HG03175 (cell line): Measurements from ENCODE around the gene SYT2.

ENCODE experiments used
- ATAC-seq: cut with Tn5 transposase; IDR thresholded peaks from one replicate; pipeline ENCODE4 v1.9.1; 2021; ENCODE audit warnings: mild to moderate bottlenecking, moderate library complexity; ENCODE audit not compliant: unreplicated experiment

Gene SYT2

GRCh38 chr1:202680586-202681352, 29.5 kb downstream of the SYT2 start:
- no peak for ATAC-seq

- ATAC-seq, result no peak
Measured at GRCh38 chr1:202679406-202680177, 30.7 kb downstream of the SYT2 start.

- ATAC-seq, result no peak
Measured at GRCh38 chr1:202677433-202677832, 32.8 kb downstream of the SYT2 start.

DNA sequence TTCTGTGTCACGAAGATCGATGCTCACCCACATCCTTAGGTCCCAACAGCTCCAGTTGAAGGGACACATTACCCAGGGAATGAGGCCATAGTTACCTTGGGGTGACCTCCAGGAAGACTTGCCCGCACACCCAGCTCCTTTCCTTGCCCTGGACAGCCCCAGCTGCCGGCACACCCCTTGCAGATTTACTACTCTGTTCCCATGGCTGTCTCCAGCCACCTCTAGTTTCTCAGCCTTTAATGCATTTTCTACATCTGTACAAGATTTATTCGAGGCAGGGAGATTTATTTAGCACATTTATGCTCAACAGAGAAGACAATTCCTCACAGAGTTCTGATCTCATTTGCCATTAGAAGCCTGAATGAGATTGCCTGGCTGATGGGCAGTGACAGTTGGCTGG, 36.7 kb downstream of the SYT2 start:
- ATAC-seq, result no peak

GRCh38 chr1:202671399-202671798, 38.9 kb downstream of the SYT2 start:
- ATAC-seq, result no peak

- ATAC-seq, result no peak
Measured at GRCh38 chr1:202665417-202665816, 44.8 kb downstream of the SYT2 start.

DNA sequence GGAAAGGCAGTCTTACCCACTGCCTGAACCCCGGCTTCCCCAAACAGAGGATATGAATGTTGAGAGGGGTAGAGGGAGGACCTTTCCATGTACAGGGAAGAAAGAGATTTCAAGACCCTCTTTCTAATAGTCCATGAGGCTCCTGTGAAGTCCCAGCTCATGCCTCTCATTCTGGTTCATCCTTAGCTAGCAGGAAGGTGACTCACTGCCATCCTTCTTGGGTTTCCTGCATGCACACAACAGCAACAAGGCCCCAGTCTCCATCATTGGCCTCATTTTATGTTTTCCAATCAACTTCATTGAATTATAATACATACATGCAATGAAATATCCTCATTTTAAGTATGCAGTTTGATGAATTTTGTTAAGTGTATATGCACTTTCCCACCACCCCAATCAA, 46.2 kb downstream of the SYT2 start:
- no peak for ATAC-seq

DNA sequence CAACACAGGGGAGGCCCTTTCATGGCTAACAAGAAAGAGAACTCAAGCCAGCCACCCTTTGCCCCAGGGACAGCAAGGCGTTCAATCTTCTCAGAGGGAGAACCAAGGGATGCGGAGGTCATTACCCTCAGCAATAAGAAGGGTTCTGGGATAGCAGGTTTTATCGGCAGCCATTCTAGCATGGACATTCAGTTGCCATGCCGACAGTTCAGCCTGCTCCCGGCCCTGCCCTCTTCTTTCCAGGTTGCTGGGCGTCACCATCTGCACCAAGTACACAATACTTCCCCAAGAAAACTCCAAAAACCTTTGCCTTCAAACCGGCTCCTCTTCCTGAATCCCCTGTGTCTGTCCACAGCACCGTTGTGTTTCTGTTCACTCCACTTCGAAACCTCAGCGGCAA, 47.1 kb downstream of the SYT2 start:
- no peak for ATAC-seq

DNA sequence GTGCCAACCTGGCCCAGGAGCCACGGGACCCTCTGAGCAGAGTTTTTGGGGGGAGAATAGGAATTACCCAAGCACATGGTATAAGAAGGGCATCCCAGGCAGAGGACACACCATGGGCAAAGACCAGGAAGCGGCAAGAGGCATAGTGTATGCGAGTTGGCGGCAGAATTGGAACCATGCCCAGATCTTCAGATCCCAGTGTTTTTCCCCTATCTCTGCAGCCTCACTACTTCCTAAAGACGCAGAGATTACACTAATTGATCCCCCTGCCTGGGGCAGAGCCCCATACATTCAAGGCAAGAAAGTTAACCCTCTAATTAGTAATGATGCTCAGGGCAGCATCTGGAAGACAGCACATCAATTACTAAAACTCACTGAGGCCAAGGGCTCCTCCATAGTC, 48.2 kb downstream of the SYT2 start:
- ATAC-seq, result no peak

GRCh38 chr1:202661136-202661845, 49.0 kb downstream of the SYT2 start:
- ATAC-seq, result no peak

GRCh38 chr1:202659974-202660373, 50.3 kb downstream of the SYT2 start:
- ATAC-seq, result no peak

DNA sequence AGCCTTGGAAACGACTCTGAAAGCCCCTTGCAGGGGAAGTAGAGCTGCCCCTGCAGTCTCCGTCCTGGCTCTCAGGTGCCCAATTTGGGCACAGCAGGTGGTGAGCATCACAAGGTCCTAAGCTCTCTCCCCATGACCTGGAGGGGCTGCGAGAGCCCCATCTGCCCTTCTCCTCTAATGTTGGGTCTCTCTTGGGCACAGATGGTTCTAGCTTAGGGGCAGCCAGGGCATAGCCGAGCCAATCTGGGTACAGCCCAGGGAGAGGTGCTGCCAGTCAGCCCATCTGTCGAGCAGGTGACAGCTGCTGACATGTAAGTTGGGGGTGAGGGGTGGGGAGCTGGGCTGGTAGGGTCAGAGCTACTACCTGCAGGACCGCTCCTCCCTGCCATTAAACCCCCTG, 50.7 kb downstream of the SYT2 start:
- no peak for ATAC-seq

GRCh38 chr1:202658769-202659168, 51.5 kb downstream of the SYT2 start:
- no peak for ATAC-seq

- ATAC-seq, result no peak
Measured at GRCh38 chr1:202658251-202658759, 51.9 kb downstream of the SYT2 start.

DNA sequence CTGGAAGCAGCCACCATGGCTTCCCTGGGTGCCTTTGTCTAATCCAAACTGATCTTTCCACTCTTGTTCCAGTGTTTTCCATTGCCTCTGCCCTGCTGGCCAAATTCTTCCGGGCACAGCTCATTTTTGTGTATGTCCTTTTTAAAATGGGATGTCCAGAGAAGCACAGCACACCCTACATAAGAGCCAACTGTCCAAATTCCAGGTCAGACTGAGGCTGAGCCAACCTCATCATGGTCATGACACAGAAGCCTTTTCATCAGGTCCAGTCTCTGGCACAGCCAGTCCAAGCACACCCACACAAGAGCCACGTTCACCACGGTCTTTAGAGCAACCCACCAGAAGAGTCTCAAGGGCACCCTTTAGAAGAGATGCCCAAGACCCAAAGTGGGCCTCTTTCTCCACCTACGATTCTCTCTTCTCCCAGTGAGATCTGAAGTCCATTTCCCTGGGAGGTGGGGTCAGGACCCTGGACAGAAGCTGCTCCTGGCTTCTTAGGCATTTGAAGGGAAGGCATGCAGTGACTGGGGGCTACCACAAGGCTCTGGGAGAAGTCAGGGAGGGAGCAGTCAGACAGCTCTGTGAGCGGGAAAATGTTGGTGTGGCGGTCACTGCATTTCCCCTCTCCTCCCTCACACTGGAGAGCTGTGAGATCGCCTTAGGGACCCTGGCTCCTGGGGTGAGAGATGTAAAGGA, 53.2 kb downstream of the SYT2 start:
- ATAC-seq, result no peak

DNA sequence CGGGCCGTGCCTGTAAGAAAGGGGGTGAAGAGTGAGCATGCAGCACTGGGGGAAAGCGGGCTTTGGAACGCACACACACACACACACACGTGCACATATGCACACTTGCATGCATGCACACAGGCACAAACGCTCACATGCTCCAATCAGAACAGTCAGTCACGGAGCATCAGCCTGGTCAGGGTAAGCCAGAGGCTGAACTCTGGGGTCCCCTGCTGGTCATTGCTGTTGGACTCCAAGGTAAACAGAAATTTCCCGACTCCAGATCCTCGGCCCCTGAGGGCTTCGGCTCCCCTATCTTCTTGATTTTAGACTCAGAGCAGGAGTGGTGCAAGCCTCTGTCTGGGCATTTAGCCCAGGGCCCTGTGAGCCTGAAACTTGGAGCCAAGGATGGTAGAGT, 54.2 kb downstream of the SYT2 start:
- no peak for ATAC-seq

- ATAC-seq, result no peak
Measured at GRCh38 chr1:202654079-202654478, 56.2 kb downstream of the SYT2 start.

DNA sequence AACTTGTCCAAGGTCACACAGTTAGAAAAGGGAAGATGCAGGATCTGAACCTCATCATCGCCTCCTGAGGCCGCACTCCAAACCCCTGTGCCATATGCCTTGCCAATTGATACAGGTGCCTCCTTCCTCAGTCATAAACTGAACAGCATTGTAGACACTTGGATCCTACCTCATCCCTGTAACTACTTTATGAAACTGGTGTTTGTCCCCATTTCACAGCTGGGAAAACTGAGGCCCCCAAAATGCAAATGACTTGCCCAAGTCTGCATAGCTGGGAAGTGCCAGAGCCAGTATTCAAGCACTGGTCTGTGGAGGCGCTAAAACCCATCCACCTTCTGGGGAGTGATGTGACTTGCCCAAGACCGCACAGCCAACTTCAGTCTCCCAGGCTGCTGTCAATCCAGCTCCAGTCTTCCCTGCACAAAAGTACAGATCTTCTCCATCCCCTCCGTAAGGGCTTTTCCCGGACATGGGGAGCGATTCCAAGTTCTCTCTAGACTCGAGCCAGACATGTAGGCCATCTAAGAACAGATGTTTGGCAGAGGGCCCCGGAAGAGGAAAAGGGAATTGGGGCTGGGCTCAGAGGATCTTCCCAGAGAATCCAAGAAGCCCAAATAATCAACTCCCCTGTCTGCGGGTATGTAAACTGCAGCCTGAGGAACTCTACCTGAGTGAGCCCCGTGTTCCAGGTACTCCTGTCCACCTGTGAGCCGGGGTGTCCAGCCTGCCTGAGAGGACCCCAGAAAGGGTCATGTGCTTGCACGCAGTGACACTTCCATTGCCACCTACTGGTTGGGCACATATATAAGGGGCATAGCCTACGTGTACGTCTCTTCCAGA, 60.5 kb downstream of the SYT2 start:
- ATAC-seq, result no peak

DNA sequence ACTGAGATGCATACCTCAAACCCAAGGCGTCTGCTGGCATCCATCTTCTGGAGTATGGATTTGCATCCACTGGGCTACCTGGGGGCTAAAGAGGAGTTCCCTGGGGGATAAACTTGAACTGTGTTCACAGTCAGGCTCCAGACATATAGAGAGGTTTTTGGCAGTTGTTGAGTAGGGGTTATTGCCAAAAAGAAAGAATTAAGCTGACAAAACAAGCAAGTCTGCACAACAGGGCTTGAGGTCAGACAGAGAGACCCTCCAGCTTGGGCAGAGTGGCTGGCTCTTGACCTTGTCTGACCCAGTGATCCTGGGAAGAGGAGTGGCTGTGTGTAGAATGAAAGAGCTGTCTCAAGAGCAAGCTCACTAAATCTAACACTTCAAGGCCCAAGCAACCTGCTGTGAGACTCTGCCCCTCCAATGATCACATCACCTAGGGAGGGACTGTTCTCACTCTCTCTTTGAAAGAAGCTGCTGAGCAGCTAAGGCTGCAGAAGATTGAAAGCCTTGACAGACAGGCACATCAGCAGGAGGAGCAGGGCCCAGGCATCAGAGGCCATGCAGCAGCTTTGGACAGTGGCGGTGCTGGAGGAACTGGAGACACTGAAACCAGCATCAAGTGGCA, 61.5 kb downstream of the SYT2 start:
- ATAC-seq, result no peak

DNA sequence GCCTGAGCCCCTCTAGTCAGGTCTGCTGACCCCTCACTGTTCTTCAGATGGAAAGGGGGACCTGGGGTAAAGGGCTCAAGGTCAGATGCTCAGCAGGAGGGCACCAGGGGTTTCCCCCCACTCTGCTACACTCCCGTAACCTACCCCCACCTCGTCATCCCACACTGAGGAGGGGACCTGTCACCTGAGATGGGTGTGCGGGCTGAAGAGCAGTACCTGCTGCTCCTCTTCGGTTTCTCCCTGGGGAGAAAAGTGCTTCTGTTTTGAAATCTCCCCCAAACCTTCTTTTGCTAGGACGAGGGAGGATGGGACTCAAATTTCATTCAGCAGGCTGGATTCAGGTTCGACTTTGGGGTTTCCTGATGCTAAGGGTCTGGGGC, 65.2 kb downstream of the SYT2 start:
- no peak for ATAC-seq
